Measurements from ENCODE around the gene STOX2. TPM values are rescaled to one million over a fixed set of nuclear protein-coding genes. Genes with fewer than 3 reads are reported as not detected.
A peak's percentile ranks its signal among the peaks of the same experiment; 100 is the strongest.

STOX2 gene
- total RNA-seq, 1 donor from 2014 or later = 103 TPM

DNA sequence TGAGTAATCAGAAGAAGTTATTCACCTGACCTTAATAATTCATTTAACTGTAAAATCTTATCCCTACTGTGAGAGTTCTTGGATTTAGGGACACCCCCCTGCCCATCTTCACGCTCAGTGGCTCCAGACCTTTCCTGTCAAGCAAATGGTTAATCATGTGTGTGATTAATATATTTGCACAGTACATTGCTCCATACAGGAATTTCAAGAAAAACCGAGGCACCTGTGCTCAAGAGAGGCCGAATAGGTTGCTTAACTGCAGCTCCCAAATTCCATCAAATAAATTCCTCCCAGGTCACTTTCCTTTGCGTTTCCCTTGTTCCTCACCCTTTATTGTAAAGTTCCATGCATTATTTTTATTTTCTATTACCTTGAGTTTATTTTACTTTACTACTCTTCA is 119.5 kb downstream of the STOX2 start:
- H3K27ac Mint-ChIP-seq = no peak overlapping the region
- TF ChIP-seq, protein P1, sequence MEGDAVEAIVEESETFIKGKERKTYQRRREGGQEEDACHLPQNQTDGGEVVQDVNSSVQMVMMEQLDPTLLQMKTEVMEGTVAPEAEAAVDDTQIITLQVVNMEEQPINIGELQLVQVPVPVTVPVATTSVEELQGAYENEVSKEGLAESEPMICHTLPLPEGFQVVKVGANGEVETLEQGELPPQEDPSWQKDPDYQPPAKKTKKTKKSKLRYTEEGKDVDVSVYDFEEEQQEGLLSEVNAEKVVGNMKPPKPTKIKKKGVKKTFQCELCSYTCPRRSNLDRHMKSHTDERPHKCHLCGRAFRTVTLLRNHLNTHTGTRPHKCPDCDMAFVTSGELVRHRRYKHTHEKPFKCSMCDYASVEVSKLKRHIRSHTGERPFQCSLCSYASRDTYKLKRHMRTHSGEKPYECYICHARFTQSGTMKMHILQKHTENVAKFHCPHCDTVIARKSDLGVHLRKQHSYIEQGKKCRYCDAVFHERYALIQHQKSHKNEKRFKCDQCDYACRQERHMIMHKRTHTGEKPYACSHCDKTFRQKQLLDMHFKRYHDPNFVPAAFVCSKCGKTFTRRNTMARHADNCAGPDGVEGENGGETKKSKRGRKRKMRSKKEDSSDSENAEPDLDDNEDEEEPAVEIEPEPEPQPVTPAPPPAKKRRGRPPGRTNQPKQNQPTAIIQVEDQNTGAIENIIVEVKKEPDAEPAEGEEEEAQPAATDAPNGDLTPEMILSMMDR (IDR thresholded peaks at IDR 0.05; ENCODE audit: unreplicated experiment) = no peak

DNA sequence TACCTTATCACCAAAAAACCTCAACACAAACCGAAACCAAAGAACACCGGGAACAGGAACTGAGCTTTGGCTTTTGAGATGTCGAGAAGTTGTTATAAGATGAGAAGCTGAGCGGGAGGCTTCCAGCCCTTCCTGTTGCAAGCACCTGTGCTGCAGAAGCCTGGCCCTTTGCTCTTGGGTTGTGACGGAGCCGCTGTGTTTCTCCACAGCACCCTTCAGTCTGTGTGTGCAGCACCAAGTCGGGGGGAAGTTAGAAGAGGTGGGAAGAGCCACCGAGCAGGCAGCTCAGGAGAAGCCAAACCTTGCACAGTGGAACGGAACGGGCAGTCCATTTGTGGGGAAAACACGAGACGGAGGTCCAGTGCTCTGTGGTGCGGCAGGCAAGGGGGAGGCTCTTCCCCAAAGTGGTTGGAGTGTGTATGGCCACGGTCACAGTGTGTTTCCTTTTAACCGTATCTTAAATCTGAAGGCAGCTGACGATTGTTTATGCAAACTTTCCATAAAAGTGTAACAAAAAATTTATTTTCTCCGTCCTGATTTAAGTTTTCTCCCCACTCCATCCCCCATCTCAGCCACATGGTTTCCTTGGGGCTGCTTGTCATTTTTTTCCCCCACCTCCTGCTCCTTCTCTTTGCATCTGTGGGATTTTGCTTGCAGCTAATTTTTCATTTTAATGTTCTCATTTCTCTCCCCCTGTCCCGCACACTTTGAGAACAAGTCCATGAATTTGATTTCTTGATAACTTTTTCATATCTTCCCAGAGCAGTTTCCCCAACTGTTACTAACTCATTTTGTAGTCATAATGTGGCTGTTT is 123.7 kb downstream of the STOX2 start:
- peak overlapping the region; percentile 10 for H3K27ac Mint-ChIP-seq

More for the DNA sequence above, 119.5 kb downstream of the STOX2 start:
- Mint-ChIP-seq H3K27me3 (ENCODE audit: low read depth) (no peaks in the 10 kb centered on the region), H3K36me3 (peaks cover 14% of the 10 kb centered on the region), H3K4me3 (no peak overlapping the region), H3K9me3 (no peaks in the 10 kb centered on the region), H3K4me1 (peaks cover 69% of the 10 kb centered on the region)
- no peak for DNase-seq (ENCODE audit: low spot score in 2 of 2, unreplicated experiment in 2 of 2)

DNA sequence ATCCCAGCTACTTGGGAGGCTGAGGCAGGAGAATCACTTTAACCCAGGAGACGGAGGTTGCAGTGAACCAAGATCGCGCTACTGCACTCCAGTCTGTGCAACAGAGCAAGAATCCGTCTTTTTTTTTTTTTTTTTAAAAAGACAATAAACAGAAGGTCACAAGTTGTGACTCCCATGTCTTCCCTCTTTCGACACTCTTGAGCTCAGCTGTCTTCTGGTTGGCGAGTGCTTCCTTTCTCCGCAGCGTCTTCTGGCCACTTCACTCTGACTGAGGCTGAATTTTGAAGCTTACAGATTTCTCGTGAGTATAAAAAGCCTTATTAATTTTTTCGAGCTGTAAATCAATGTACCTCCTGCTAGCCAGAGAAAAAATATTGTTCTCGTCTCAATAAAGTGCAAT is 124.9 kb downstream of the STOX2 start:
- TF ChIP-seq, protein P1 (IDR thresholded peaks at IDR 0.05; ENCODE audit: unreplicated experiment) = no peak
- no peak for DNase-seq (ENCODE audit: low spot score in 2 of 2, unreplicated experiment in 2 of 2)
- Mint-ChIP-seq H3K27me3 (ENCODE audit: low read depth) (no peaks in the 10 kb centered on the region), H3K4me3 (no peak overlapping the region), H3K36me3 (peaks cover 32% of the 10 kb centered on the region), H3K27ac (no peak overlapping the region), H3K9me3 (peaks cover 7% of the 10 kb centered on the region), H3K4me1 (peaks cover 25% of the 10 kb centered on the region)

More for the DNA sequence above, 123.7 kb downstream of the STOX2 start:
- H3K36me3 Mint-ChIP-seq = peaks cover 23% of the 10 kb centered on the region
- H3K27me3 Mint-ChIP-seq (ENCODE audit: low read depth) = no peaks in the 10 kb centered on the region
- peaks cover 37% of the 10 kb centered on the region for H3K4me1 Mint-ChIP-seq
- H3K4me3 Mint-ChIP-seq = no peak overlapping the region
- peaks cover 7% of the 10 kb centered on the region for H3K9me3 Mint-ChIP-seq
- TF ChIP-seq, protein P1 (IDR thresholded peaks at IDR 0.05; ENCODE audit: unreplicated experiment) = no peak
- no peak for DNase-seq (ENCODE audit: low spot score in 2 of 2, unreplicated experiment in 2 of 2)

DNA sequence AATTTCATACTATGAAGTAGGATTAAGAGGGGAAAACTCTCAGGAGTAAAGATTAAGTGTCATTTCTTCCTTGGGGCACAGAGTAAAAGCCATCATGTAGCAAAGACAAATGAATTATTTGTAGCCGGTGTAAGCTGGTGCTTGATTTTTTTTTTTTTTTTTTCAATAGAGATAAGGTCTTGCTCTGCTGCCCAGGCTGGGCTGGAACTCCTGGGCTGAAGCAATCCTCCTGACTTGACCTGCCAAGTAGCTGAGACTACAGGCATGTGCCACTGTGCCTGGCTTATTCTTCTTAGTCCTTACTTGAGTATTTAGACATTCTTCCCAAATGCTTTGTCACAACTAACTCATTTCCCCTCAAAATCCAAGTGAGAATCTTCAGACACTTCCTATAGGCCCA is 125.7 kb downstream of the STOX2 start:
- Mint-ChIP-seq H3K4me1 (peaks cover 22% of the 10 kb centered on the region), H3K36me3 (peaks cover 32% of the 10 kb centered on the region), H3K4me3 (no peak overlapping the region), H3K9me3 (peaks cover 7% of the 10 kb centered on the region), H3K27ac (no peak overlapping the region), H3K27me3 (ENCODE audit: low read depth) (no peaks in the 10 kb centered on the region)
- no peak for DNase-seq (ENCODE audit: low spot score in 2 of 2, unreplicated experiment in 2 of 2)
- TF ChIP-seq, protein P1 (IDR thresholded peaks at IDR 0.05; ENCODE audit: unreplicated experiment) = no peak

DNA sequence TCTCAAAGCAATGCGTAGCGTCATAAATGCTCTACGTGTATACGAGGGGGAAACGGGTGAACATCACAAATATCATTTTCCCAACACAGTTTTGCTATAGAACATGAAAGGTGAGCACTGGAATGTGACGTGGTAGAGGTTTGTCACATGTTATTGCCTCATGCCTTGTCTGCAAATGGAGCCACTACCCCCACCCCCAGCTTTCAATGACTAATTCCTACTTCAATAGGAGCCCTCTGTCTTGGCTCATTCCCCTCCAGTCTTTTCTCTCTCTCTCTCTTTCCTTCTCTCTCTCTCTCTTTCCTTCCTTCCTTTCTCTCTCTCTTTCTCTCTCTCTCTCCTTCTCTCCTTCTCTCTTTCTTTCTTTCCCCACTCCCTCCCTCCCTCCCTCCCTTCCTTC is 127.0 kb downstream of the STOX2 start:
- no peak for DNase-seq (ENCODE audit: low spot score in 2 of 2, unreplicated experiment in 2 of 2)
- TF ChIP-seq, protein P1 (IDR thresholded peaks at IDR 0.05; ENCODE audit: unreplicated experiment) = no peak
- no peak overlapping the region for H3K4me3 Mint-ChIP-seq
- H3K4me1 Mint-ChIP-seq = peaks cover 22% of the 10 kb centered on the region
- no peaks in the 10 kb centered on the region for H3K27me3 Mint-ChIP-seq (ENCODE audit: low read depth)
- no peak overlapping the region for H3K27ac Mint-ChIP-seq
- peaks cover 7% of the 10 kb centered on the region for H3K9me3 Mint-ChIP-seq
- H3K36me3 Mint-ChIP-seq = peaks cover 32% of the 10 kb centered on the region
